NCI-H128 (cell line): Measurements from ENCODE around the gene SCN2B.
"Not testable (repeated sequence)": the region's sequence is repeated elsewhere in the genome, so short reads cannot be mapped to it uniquely, and the experiment has no call there.

Source experiments
- DNase-seq: peaks from one replicate; lab custom pipeline; 2025; ENCODE audit not compliant: unreplicated experiment; lab: John Stamatoyannopoulos, UW

The SCN2B gene

DNA sequence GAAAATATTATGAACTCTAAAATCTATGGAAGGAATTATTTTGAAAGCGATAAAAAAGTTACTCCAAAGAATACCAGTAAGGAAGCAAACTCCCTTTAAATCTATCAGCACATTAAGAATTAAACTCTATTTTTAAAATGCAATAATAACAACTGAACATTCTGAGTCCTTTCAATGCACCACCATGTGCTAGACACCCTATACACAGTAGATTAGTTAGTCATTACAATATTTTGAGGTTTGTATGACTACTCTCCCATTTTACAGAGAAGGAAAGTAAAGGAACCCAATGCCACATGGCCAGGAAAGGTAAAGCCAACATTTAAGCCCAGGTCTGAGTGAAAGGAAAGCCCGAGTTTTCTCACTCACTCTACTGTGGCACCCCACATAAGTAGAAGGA is 30.6 kb upstream of the SCN2B start:
- no peak for DNase-seq

DNA sequence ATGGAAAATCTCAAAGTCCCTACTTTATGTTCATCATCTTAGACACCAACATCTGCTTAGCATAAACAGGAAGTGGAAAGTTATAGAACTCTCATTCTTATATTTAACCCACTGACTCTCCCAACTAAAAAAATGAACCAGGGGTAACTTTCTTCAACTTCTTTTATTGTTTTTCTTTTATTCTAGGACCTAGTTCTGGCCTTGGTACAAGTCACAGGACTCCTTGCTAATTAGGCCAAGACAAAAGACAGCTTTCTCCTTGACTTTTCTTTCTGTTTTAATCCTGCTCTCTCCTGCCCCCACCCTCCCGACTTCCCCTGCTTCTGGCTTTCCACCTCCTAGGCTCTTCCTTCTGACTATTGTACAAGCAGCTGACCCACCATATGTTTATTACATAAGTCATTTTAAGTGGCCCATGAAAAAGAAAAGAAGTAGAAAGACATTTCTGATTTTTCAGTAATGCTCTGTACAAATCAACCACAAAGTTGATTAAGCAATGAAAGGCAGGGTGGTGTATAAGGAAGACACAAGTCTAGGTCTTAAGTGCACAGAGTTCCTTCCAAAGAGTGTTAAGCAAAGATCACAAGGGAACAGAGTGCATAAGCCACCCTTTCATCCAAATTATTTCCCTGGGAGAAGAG is 30.1 kb upstream of the SCN2B start:
- no peak for DNase-seq

DNA sequence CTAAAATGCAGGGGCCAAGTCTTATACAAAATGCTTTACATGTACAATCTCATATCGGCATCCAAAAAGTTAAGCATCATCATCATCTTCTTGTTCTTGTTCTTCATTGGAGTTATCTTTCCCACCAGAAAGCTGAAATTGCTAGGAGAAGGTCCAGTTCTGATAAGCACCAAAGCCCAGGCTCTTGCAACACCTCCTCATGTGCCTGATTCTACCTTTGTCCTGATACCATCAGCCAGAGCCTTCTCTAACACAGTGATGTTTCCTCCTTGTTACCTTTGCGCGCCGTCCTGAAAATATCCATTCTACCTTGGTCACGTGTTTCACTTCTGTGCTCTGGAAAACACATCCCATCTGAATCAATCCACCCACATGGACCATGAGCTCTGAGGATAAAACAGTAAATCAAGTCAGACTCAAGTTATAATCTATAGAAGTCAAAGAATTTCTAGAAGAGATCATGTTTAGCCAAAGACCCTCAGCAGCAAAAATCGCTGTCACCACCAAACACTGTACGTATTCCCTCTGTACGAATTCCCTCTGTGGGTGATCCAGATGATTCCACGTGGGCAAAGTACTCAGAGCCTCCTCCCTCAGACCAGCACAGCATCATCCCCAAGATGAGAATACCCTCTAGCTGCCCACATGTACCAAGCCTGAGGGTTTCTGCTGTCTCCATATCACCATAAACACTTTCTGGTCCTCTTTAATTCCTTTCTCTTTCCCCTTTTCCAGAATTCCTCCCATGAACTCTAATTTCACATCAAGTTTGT is 29.4 kb upstream of the SCN2B start:
- DNase-seq: no peak

DNA sequence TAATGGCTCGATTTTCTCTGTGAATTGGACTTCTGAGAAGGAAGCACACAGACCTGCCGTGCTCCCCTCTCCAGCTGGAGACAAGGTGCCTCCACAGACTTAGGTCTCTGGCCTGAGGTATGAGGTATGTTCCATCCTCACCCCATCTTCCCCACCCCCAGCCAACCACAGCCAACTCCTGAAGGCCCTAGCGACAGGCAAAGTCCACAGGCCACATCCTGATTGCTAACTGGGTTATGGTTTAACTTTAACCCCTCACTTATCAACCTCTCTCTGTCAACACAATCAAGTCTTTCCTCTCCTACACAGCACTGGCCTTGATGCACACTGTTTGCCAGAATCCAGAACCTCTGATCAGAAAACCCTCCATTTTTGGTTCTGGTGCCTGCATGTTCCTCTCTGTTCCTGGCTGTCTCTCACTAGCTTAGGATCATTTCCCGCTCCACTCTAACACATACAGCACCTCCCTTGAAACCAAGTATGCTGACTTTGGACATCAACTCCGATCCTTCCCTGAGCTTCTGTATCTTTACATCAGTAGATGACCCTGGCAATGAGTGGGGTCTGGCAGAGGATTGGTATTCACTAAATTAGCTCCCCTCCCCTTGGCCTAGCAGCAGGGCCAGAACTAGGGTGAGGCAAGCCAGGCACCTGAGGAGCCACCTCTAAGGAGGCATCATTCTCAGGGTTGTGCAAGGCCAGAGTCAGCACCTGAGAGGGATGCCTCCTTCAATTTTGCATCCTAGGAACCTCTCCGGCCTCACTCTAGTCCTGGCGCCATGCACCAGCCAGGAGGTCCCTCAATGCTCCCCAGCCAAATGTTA is 26.4 kb upstream of the SCN2B start:
- no peak for DNase-seq

DNA sequence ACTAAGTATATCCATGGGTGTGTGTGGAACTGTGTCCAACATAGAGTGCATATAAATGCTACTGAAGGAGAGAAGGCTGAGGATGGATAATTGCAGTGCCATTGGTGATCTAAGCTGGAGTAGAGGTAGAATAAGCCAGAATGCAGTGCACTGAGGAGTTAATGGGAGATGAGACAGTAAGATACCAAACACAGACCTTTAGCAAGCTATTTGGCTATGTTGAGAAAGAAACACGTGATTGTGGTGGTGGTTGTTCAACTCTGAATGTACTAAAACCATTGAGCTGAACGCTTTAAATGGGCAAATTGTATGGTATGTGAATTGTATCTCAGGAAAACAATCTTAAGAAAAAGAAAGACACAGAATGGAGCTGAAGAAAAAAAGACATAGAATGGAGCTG is 25.5 kb upstream of the SCN2B start:
- DNase-seq: no peak

DNA sequence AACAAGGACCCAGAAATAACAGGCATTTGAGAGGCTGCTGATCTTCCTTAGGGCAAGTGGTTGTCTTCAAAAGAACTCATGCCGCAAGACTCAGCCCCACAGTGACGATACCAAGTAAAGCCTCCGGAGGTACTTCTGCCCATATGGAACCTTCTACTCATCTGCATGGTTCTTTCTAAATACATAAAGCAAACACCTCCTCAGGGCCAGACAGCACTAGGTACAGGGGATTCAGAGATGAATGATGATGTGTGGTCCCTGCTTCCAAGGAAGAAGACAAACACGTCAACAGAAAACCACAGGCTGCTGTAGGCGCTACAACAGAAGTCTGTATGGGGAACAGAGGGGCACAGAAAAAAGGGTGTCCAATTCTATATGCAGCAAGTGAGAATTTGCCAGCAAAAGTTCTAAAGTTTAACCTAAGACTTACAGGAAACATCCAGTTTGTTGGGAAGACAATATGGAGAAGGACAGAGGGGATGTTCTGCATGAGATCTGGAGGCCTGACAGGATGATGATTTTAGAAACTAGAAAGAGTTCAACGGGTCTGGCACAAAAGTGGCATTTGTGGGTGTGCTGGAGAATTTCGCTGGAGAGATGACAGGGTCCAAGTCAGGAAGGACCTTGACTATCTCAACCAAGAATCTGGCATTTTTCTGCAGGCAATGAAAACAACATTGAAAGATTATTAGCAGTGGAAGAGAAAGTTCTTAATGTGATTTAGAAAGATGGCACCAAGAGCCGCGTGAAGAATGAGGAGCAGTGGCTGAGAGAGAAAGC is 24.7 kb upstream of the SCN2B start:
- no peak for DNase-seq

DNA sequence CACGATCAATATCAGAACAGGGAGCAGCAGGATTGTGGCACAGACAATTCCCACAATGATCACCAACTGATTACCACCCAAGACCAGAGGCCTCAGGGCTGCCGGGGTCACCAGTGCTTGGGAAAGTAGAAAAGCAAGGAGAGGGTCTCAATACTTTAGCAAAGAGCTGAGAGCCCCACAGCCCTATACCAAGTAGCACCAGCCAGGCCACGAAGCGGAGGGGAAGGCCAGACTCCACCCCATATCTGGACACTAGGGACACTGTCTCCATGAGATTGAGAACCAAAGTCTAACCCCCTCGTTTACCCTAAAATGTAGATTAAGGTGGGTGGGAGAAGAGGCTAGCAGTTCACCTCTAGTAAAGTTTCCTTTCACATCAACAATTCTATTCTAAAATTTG is 24.1 kb upstream of the SCN2B start:
- DNase-seq: no peak

DNA sequence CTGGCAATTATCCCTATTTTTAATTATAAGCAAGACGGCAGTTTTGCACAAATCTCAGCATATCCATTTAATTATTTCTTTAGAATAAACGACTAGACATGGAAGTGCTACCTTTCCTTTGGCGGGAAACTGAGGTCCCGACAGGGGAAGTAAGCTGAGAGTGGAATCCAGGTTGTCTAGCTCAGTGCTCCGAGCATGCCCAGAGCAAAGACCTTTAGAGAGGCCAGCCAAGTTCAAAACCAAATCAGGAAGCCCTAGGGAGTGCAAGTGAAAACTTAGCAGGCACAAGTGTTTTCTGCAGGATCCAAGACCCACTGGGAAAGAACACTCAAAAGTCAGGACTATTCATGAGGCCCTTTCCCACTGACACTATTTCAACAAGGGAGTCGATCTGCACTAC is 22.7 kb upstream of the SCN2B start:
- DNase-seq: no peak

DNA sequence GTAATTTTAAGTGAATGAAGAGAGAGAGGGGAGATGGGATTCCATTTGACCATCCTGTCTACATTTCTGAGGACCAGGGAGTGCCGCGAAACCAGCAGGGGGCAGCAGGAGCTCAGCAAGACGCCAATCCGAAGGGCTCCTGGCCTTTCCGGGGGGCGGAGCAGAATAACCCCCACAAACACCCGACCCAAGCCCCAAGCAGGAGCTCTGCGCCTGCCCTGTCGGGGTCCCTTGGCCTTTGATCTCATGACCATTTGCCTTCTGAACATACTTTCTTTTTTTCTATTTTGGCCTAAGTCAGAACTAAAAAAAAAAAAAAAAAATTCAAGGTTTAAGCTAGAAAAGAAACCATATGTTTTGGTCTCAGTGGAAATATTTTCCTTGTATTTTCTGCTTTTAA is 21.9 kb upstream of the SCN2B start:
- DNase-seq: no peak

DNA sequence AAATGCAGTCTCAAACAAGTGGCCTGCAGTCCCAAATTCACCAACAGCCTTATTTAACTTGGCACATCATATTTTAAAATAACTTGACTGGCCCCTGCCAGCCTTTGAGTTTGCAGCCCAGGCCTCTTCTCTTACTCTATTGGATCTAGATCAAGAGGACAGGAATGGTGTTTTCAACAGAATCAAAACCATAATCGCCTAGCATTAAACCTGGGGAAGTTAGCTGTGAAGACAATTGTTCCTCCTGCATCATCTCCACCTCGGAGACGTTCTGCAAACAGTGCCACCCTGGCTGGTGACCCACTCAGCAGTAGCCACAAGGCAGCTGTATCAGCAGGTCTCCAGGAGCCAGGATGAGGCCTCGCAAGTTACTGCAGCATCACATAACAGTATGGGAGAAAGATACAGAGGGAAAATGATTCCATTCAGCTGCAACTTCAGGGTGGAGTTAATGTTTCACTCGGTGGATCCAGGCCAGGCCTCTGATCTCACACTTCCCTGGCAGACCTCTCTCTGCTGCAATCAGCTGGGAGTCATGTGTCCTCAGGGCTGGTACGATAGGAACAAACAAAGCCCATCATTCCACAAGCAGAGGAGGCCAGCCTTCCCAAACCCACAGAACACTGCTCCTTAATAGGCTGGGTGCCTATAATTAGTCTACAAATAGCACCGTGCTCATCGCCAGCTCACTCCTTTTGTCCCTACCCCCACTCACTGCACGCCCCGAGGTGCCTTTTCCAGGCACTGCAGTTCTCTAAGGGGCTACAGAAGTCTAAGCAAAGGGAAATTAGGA is 18.6 kb upstream of the SCN2B start:
- no peak for DNase-seq

DNA sequence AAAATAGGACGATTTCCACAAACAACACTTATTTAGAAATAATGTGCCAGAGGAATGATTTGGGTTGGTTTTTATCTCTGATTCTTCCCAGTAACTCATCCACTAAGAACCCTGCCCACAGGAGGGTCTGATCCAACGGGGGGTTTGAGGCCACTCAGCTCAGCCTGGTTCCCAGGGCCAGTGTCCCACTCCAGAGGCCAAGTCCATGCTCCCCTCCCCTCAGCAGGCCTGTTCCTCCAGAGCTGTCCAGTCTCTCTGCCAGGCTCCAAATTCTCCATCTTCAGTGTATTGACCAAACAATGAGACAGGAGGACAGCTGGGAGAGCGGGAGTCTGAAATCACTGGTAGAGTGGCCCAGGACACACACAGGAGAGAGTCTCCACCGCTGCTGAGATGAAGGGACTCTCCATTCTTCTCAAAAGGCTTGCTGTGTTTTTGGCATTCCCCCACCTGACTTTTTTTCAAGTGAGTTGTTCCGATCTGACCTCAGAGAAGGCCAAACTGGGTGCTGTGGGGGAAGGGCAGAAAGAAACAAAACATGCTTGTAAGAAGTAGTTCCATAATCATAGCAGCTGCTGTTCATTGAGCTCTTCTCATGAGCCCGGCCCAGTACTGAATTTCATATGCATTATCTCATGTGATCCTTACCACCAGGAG is 17.6 kb upstream of the SCN2B start:
- no peak for DNase-seq

DNA sequence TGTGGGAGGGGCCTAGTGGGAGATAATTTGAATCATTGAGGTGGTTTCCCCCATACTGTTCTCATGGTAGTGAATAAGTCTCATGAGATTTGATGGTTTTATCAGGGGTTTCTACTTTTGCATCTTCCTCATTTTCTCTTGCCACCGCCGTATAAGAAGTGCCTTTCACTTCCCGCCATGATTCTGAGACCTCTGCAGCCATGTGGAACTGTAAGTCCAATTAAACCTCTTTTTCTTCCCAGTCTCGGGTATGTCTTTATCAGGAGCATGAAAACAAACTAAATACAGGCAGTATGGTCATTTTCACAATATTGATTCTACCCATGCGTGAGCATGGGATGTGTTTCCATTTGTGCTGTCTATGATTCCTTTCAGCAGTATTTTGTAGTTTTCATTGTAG is 16.4 kb upstream of the SCN2B start:
- DNase-seq: not testable (repeated sequence)

DNA sequence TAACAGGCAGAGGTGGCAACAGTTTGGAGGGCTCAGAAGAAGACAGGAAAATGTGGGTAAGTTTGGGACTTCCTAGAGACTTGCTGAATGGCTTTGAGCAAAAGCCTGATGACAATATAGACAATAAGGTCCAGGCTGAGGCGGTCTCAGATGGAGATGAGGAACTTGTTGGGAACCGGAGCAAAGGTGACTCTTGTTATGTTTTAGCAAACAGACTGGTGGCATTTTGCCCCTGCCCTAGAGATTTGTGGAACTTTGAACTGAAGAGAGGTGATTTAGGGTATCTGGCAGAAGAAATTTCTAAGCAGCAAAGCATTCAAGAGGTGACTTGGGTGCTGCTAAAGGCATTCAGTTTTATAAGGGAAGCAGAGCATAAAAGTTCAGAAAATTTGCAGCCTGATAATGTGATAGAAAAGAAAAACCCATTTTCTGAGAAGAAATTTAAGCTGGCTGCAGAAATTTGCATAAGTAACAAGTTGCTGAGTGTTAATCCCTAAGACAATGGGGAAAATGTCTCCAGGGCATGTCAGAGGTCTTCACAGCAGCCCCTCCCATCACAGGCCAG is 14.6 kb upstream of the SCN2B start:
- DNase-seq: not testable (repeated sequence)

DNA sequence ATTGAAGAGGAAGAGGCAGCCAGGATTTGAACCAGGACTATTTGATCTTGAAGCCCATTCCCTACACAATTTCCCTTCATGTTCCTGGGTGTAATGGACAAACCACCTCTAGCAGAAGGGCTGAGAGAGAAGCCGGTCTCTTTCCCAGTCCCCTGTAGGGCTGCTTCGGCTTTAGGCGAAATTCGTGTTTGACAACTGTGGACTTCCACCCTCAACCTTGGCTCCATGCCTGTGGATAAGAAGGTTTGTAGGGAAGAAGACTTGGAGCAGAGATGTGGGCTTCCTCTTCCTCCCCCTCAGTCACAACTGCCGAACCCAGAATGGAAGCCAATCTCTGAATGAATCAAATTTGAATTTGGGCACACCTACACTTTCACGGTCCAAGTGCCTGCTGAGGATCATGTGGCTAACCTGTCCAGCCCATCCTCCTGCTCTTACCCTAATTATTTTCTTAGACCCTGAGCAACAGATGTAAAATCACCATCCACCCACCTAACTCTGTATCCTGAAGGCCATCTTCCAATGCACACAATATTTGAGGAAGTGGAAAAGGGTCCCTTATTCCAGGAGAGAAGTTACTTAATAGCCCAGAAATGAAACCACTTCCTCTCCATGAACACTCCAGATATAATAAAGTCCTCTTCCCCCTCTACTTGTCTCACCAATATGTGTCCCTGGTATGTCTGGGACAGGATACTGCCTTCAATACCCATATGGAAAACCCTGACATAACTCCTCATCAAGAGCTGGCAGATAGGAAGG is 10.1 kb upstream of the SCN2B start:
- no peak for DNase-seq

DNA sequence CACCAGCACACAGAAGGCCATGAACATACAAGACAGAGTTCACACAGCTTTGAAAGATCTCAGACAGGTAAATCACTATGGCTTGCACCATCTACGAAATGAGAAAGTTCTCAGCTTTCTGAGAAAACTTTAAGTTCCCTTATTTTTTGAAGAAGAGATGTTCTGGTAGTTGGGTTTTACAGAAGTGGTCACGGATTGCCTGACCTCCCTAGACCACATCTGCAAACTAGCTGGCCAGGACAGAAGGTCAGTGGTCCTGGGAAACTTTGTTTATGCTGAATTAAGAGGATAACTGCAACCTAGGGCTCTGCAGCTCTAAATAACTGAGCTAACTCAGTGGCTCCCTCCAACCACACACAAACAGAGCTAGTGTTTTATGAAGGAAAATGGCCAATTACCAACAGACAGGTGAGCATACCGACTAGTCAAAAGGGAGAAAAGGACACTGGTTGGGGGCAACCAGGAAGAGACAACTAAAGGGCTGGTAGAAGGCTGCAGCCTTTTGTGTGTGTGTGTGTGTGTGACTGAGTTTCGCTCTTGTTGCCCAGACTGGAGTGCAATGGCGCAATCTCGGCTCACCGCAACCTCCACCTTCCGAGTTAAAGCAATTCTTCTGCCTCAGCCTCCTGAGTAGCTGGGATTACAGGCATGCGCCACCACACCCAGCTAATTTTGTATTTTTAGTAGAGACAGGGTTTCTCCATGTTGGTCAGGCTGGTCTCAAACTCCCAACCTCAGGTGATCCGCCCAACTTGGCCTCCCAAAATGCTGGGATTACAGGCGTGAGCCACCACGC is 8.5 kb upstream of the SCN2B start:
- no peak for DNase-seq

DNA sequence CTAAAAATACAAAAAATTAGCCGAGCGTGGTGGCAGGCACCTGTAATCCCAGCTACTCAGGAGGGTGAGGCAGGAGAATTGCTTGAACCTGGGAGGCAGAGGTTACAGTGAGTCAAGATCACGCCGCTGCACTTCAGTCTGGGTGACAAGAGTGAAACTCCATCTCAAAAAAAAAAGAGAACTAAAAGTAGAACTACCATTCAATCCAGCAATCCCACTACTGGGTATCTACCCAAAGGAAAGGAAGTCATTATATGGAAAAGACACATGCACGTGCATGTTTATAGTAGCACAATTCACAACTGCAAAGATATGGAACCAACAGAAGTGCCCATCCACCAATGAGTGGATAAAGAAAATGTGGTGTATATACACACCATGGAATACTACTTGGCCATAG is 7.3 kb upstream of the SCN2B start:
- DNase-seq: not testable (repeated sequence)

DNA sequence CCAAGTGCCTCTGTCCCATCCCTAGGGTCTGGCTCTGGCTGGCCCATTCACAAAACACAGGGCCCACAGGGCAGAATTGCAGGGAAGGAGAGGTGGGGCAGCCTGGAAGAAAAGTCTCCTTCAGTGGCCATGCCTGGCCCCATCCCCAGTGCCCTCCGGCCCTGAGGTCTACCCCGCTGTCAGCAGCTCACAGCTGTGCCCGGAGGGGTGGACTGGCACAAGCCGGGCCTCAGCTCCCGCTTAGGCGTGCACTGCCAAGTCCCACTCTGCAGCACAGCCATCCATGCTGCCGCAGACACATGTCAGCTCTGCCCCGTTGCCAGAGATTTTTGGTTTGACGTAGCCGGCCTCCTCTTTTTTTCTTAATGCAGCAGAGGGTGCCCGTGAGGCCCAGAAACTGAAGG is 3.9 kb upstream of the SCN2B start:
- no peak for DNase-seq

DNA sequence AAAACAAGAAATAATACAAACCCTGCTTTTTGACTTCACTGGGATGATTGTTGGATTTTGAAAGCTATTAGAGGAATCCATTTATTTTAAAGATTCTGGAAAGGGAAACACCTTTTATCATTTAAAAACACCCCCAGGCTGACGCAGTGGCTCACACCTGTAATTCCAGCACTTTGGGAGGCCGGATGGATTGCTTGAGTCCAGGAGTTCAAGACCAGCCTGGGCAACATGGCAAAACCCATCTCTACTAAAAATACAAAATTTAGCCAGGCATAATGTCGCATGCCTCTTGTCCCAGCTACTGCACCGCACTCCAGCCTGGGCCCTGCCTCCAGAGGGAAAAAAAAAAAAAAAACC is 317 bp upstream of the SCN2B start:
- DNase-seq: no peak
